ENCODE data around the gene ADAT1. TPM values are rescaled to one million over a fixed set of nuclear protein-coding genes. Genes with fewer than 3 reads are reported as not detected.

Gene ADAT1
- total and polyA plus RNA-seq, 2 of the 13 experiments (the other 11 are each of a cell fraction or from before 2014, with no cell fraction given), result 18.4 to 40.8 TPM

GRCh38 chr16:75648265-75649076 lies 25.4 kb upstream of the ADAT1 start (continued):
- TF ChIP-seq TGIF2 (CRISPR knock-in tag; IDR thresholded peaks at IDR 0.05) (peak; percentile 71; the same call in 1 of the 2 replicates), SETDB1 (CRISPR knock-in tag; IDR thresholded peaks at IDR 0.05; ENCODE audit: borderline replicate concordance) (no peak), ZMYM3 (CRISPR knock-in tag; IDR thresholded peaks at IDR 0.05) (no peak), ZNF18 (CRISPR knock-in tag; IDR thresholded peaks at IDR 0.05; ENCODE audit: insufficient replicate concordance) (no peak), ZUFSP (CRISPR knock-in tag; IDR thresholded peaks at IDR 0.05; ENCODE audit: borderline replicate concordance) (no peak), ZNF496 (CRISPR knock-in tag; IDR thresholded peaks at IDR 0.05; ENCODE audit: insufficient replicate concordance) (no peak), ZNF431 (CRISPR knock-in tag; IDR thresholded peaks at IDR 0.05; ENCODE audit: borderline replicate concordance, low read depth) (peak; percentile 6; the same call in 1 of the 2 replicates), LRRFIP1 (CRISPR knock-in tag; conservative IDR thresholded peaks at IDR 0.05) (no peak), AHDC1 (CRISPR knock-in tag; IDR thresholded peaks at IDR 0.05; ENCODE audit: borderline replicate concordance) (0 out of 2 replicates have a peak, but pooled peaks have one; percentile 31), SKIL (CRISPR knock-in tag; IDR thresholded peaks at IDR 0.05; ENCODE audit: borderline replicate concordance) (no peak), IRX3 (CRISPR knock-in tag; IDR thresholded peaks at IDR 0.05; ENCODE audit: borderline replicate concordance, low read depth) (0 out of 2 replicates have a peak, but pooled peaks have one; percentile 58)
